Measurements from ENCODE around the gene SYNGR4. TPM values are rescaled to one million over a fixed set of nuclear protein-coding genes. Genes with fewer than 3 reads are reported as not detected.

Gene SYNGR4
- total RNA-seq, 1 donor from 2014 or later: not detected

GRCh38 chr19:48393559-48394330 lies 29.6 kb downstream of the SYNGR4 start, which contains the start of gene GRIN2D:
Gene GRIN2D (plus strand): TSS chr19:48393668. CDS start chr19:48398393, 4,725 bp downstream.
- ATAC-seq: no peak
- intact Hi-C loops (cut with micrococcal nuclease): no loop called here

GRCh38 chr19:48394331-48395169 lies 30.4 kb downstream of the SYNGR4 start:
- no peak for ATAC-seq
- intact Hi-C loops (cut with micrococcal nuclease): no loop called here

More at GRCh38 chr19:48393559-48394330, 29.6 kb downstream of the SYNGR4 start, which contains the start of gene GRIN2D:
- peak; percentile 36 for DNase-seq

GRCh38 chr19:48395170-48395455 lies 30.9 kb downstream of the SYNGR4 start:
- intact Hi-C loops (cut with micrococcal nuclease): no loop called here
- ATAC-seq: no peak
- DNase-seq: no peak

More at GRCh38 chr19:48394331-48395169, 30.4 kb downstream of the SYNGR4 start:
- no peak for DNase-seq

DNA sequence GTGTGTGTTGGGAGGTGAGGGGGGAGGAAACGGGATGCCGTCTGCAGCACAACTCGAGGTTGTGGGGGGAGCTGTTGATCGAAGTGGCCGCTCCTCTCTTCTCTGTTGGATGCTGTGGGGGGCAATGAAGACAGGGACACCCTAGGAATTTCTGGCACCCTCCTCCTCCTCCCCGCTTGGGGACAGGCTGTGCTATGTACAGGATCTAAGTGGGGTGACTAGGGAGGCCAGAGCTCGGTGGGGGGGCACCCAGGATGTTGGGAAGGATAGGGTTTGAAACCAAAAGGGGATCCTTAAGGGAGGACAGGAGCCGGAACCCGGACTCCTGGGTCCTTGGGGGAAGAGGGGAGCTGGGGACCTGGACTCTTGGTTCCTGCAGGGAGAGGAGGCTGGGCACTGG lies 31.3 kb downstream of the SYNGR4 start:
- intact Hi-C loops (cut with micrococcal nuclease): no loop called here
- ATAC-seq (no peak), DNase-seq (no peak)

GRCh38 chr19:48396016-48396823 lies 32.1 kb downstream of the SYNGR4 start:
- DNase-seq (no peak), ATAC-seq (no peak)
- intact Hi-C loops (cut with micrococcal nuclease): no loop called here

DNA sequence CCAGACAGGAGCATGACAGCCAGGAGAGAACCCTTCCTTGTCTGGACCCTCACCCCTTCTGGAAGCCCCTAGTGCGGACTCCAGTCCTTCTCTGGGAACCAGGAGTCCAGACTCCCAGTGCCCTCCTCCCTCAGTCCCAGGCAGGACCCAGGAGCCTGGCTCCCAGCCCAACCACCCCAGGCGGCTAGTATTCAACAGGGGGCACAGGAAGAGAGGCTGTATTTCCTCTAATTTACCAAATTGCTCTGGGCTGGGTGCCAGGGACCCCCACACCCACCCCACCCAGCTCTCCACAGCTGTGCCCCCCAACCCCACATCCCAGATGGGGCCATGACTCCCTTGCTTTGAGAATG lies 32.6 kb downstream of the SYNGR4 start:
- intact Hi-C loops (cut with micrococcal nuclease): no loop called here
- no peak for ATAC-seq

DNA sequence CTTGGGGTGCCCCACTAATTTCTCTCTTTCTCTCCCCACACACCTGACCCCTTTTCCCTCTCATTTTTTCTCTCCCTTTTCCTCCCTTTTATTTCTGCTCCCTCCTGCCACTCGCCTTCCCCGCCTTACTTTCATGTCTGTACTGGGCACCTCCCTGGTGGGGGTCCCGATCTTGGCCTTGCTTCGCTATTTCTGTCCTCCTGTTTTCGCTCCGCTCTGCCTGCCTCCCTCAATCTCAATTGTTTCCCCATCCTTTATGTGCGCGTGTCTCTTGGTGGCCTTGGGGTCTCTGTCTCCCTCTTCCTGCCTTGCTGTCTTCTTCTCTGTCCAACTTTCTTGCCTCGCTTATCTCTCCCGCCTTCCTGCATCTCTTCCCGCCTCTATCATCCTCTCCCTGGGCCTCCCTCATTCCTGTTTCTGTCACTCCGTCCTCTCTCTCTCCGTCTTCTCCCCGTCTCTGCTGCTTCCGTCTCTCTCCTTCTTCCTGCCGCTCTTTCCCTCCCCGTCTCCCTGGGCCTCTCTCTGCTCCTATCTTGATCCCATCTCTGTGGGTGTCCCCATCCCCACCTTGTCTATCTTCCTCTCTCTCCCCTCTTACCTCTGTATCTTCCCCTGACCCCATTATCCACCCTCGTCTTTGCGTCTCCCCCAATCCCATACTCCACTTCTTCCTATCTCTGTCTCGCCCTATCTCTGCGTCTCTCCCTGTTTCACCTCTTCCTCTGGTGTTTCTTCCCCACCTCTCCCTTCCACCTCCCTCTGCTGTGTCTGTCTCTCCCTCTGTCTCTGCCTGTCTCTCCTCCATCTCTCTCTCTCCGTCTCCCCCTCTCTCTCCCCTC lies 33.3 kb downstream of the SYNGR4 start:
- ATAC-seq (no peak), DNase-seq (no peak)
- intact Hi-C loops (cut with micrococcal nuclease): no loop called here

More for the DNA sequence above, 32.6 kb downstream of the SYNGR4 start:
- no peak for DNase-seq

- ATAC-seq (no peak), DNase-seq (no peak)
- intact Hi-C loops (cut with micrococcal nuclease): no loop called here
Observed at GRCh38 chr19:48398102-48398374, 33.9 kb downstream of the SYNGR4 start.

DNA sequence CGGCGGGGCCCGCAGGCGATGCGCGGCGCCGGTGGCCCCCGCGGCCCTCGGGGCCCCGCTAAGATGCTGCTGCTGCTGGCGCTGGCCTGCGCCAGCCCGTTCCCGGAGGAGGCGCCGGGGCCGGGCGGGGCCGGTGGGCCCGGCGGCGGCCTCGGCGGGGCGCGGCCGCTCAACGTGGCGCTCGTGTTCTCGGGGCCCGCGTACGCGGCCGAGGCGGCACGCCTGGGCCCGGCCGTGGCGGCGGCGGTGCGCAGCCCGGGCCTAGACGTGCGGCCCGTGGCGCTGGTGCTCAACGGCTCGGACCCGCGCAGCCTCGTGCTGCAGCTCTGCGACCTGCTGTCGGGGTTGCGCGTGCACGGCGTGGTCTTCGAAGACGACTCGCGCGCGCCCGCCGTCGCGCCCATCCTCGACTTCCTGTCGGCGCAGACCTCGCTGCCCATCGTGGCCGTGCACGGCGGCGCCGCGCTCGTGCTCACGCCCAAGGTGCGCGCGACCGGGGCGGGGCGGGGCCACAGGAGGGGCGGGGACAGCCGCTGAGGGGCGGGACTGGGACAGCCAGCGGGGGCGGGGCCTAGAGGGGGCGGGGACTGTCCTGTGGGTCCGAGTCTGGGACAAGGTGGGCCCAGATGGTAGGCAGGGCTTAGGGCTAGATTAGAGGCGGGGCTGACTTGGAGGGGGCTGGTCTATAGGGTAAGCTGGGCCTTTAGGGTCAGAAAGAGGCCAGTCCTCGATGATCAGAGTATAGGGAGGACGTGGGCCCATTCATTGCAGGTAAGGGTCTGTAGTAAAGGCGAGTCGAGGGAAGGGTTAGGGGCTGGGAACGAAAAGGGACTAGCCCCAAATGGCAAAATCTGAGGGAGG lies 34.4 kb downstream of the SYNGR4 start:
- ATAC-seq (peak; percentile 75), DNase-seq (peak; percentile 88)
- intact Hi-C loops (cut with micrococcal nuclease): no loop called here

DNA sequence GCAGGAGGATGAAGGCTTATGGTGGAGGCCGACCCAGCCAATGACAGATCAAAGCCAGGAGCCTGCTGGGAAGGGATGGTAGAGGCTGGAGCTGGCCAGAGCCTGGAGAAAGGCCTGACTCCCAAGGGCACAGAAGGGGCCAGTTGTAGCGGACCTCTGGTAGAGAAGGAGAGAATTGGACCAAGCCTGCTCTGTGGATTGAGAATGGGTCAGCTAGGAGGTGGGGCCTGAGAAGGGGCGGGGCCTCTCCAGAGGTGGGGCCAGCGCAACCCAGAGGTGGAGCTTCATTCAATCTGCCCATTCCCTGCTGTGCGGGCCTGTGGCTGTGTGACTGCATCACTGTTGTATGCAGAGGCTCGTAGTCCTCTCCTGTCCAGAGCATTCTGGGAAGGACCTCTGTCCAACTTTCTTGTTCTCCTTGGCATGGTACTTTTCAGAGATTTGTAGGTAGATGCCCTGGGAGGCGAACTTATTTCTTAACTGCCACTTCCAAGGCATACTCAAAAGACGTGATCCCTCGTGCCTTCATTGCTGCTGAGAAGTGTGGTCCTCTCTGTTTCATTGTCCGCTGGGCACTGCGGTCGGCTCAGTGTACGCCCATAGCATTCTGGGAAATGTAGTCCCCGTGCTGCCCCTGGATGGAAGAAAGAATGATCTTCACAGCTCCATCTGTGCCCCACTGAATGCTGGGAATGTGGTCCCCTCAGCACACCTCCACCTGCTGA lies 36.0 kb downstream of the SYNGR4 start:
- intact Hi-C loops (cut with micrococcal nuclease): no loop called here
- ATAC-seq (peak; percentile 73), DNase-seq (peak; percentile 70)

DNA sequence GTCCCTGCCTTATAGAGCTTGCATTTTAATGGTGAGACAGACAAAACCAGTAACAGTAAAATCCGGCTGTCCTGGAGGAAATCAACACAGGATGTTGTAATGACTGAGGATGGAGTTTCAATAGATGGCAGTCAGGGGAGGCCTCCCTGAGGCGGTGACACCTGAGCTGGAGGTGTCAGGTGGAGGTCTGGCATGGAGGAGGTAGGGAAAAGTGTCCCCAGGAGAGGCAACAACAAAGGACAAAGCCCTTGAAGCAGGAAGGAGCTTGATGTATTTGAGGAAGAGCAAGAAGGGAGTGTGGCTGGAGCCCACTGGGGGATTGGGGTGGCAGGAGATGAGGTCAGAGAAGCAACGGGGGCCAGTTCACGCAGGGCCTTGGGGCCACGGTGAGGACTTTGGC lies 37.1 kb downstream of the SYNGR4 start:
- DNase-seq (no peak), ATAC-seq (no peak)
- intact Hi-C loops (cut with micrococcal nuclease): no loop called here

DNA sequence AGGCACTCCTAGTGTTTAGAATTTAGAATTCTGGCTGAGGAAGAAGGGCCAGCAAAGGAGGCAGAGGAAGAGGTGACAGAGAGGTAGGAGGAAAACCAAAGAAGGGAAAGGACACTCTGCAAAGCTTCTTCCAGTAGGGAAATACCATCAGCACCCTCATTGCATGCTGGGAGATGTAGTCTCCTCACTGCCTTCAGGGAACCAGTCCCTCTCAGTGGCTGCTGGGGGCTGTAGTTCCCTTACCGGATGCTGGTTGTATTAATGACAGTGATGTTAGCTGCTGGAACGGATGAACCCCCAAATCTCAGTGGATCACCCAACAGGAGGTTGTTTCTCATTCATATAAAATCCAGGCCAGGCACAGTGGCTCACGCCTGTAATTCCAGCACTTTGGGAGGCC lies 39.4 kb downstream of the SYNGR4 start:
- ATAC-seq (peak; percentile 52), DNase-seq (no peak)
- intact Hi-C loops (cut with micrococcal nuclease): no loop called here

- ATAC-seq: no peak
- intact Hi-C loops (cut with micrococcal nuclease): no loop called here
- no peak for DNase-seq
Observed at GRCh38 chr19:48405010-48405659, 41.0 kb downstream of the SYNGR4 start.

GRCh38 chr19:48405850-48406249 lies 41.7 kb downstream of the SYNGR4 start:
- DNase-seq (no peak), ATAC-seq (no peak)
- intact Hi-C loops (cut with micrococcal nuclease): no loop called here

- ATAC-seq: no peak
- DNase-seq: no peak
- intact Hi-C loops (cut with micrococcal nuclease): no loop called here
Observed at GRCh38 chr19:48413879-48414587, 49.9 kb downstream of the SYNGR4 start.

DNA sequence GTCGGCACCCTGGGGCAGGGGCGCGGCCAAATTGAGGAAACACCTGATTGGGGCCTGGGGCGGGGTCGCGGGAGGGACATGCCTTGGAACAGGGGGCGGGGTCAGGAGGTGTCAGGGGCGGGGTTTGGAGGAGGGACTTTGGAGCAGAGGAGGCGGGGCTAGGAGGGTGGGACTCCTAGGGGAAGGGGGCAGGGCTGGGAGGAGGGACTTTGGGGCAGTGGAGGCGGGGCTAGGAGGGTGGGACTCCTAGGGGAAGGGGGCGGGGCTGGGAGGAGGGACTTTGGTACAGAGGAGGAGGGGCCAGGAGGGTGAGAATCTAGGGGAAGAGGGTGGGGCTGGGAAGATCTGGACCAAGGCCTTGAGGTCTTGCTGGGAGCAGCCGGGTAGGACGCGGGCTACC lies 51.2 kb downstream of the SYNGR4 start:
- intact Hi-C loops (cut with micrococcal nuclease): no loop called here
- ATAC-seq (peak; percentile 86), DNase-seq (peak; percentile 82)

Measured in left ventricle myocardium superior (tissue), 1 donor.